GM19023 (cell line): ENCODE measurements around the gene BTK.
"Not testable (repeated sequence)": the region's sequence is repeated elsewhere in the genome, so short reads cannot be mapped to it uniquely, and the experiment has no call there.

ENCODE experiments used
- ATAC-seq: cut with Tn5 transposase; IDR thresholded peaks from one replicate; pipeline ENCODE4 v1.9.1; 2021; ENCODE audit warnings: mild to moderate bottlenecking, moderate library complexity; ENCODE audit not compliant: unreplicated experiment

BTK gene

DNA sequence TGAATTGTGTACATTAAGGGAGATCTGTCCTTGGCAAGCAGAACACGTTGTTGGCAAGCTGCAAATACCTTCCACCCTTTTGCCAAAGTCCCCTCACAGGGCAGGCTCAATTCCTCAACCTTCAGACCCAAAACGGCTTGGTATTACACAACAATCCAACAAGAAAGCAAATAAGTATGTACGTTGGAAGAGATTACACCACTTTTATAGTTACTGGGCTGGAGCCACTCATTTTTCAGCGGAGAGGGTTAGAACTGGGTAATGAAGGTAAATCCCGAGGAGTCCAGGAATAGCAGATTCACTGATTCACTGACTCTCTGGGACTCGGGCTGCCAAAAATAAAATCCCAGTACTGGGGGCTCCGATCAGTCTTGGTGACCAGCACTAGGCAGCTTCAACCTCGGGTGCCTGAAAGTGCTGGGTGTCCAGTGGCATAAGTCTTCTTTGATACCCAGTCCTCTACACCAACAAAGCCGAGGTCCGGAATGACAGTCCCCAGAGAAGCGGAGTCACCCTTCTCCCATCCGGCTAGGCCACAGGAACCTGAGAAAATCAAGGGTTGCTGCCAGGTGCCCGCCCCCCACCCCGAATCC lies 38.0 kb downstream of the BTK start:
- peak; percentile 10 for ATAC-seq

DNA sequence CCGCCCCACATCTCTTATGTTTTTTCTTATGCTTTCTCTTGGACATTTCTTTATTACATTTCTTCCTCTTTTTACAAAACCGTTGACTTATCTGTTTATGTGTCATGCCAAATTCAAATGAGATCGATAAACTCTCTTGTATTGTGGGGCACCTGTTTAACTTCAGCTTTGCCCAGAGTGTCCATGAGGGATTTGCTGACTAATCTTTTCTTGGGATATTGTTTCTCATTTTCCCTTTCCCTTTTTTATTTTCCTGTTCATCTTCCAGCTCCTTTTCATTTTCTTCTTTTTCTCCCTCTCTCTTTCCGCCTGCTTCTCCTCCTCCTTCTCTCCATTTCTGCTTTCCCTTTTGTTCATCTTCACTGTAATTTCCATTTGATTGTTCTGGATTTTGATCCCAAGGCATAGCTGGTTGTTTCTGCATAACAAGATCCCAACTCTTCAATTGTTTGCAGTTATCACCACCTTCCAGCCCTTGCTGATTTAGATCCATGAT lies 48.2 kb downstream of the BTK start:
- no peak for ATAC-seq

DNA sequence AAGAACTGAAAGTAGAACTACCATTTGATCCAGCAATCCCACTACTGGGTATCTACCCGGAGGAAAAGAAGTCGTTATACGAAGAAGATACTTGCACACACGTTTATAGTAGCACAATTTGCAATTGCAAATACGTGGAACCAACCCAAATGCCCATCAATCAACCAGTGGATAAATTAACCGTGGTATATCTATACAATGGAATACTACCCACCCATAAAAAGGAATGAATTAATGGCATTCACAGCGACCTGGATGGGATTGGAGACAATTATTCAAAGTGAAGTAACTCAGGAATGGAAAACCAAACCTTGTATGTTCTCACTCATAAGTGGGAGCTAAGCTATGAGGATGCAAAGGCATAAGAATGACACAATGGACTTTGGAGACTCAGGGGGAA lies 51.7 kb downstream of the BTK start:
- not testable (repeated sequence) for ATAC-seq

DNA sequence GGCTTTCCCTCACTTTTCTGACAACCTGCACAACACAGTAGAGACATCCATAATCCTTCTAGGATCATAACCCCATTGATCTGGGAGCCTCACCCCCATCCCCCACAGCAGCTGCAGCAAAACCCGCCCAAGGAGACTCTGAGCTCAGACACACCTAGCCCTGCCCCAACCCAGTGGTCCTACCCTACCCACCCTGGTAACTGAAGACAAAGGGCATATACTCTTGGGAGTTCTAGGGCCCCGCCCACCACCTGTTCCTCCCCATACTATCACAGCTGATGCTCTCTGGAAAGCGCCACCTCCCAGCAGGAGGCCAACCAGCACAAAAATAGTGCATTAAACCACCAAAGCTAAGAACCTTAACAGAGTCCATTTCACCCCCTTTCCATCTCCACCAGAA lies 59.4 kb downstream of the BTK start:
- ATAC-seq = not testable (repeated sequence)

DNA sequence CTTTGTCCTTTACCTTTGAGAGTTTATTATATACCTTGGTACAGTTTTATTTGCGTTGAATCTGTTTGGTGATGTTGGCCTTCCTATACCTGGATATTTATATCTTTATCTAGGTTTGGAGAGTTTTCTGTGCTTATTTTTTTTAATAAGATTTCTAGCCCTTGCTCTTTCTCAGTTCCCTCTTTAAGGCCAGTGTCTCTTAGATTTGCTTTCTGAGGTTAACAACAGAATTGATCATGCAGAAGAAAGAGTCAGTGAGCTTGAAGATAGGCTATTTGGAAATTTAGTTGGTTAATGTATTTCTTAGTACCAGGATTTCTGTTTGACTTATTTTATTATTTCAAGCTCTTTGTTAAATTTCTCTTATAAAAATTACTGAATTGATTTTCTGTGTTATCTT lies 82.2 kb downstream of the BTK start:
- ATAC-seq = no peak
